ENCODE measurements around the gene HRH2. TPM values are rescaled to one million over a fixed set of nuclear protein-coding genes. Genes with fewer than 3 reads are reported as not detected.

Gene HRH2
- total RNA-seq, 1 experiment from 2014 or later = not detected

GRCh38 chr5:175610898-175611297, 47.0 kb upstream of the HRH2 start:
- ChIA-PET POLR2A (ENCODE audit: unreplicated experiment) (no interaction called here), CTCF (no interaction called here)
- no peaks in the 10 kb centered on the region for H3K4me1 ChIP-seq (replicated peaks; ENCODE audit: insufficient read depth)
- H3K27me3 ChIP-seq (ENCODE audit: insufficient read depth, low read depth) = peaks cover 98% of the 10 kb centered on the region
- TF ChIP-seq CTCF (conservative IDR thresholded peaks at IDR 0.05) = no peak
- no peak for TF ChIP-seq EZH2 (IDR thresholded peaks at IDR 0.05; ENCODE audit: low read depth)
- BruUV-seq (replicated peaks) = no TSS peak
- H2AFZ ChIP-seq = no peak overlapping the region
- DNase-seq = no peak
- H3K4me2 ChIP-seq = no peak overlapping the region
- H3K27ac ChIP-seq = no peak overlapping the region
- H3K4me3 ChIP-seq = no peak overlapping the region
- no peaks in the 10 kb centered on the region for H3K79me2 ChIP-seq (ENCODE audit: low read depth)
- no peaks in the 10 kb centered on the region for H3F3A ChIP-seq (ENCODE audit: insufficient read depth, low read depth)
- intact Hi-C loops (cut with micrococcal nuclease; ENCODE audit: unreplicated experiment) = no loop called here
- no peaks in the 10 kb centered on the region for H3K9me2 ChIP-seq (ENCODE audit: insufficient read depth)
- no peaks in the 10 kb centered on the region for H3K9me3 ChIP-seq (ENCODE audit: insufficient read depth, low read depth)
- no peaks in the 10 kb centered on the region for H3K36me3 ChIP-seq (ENCODE audit: low read depth)
- H4K20me1 ChIP-seq (ENCODE audit: insufficient read depth) = no peaks in the 10 kb centered on the region

- POLR2A ChIA-PET (ENCODE audit: unreplicated experiment) = no interaction called here
- H3K79me2 ChIP-seq (ENCODE audit: low read depth) = no peaks in the 10 kb centered on the region
- H3K4me1 ChIP-seq (replicated peaks; ENCODE audit: insufficient read depth) = no peaks in the 10 kb centered on the region
- no TSS peak for BruUV-seq (replicated peaks)
- no peaks in the 10 kb centered on the region for H4K20me1 ChIP-seq (ENCODE audit: insufficient read depth)
- no peaks in the 10 kb centered on the region for H3K9me3 ChIP-seq (ENCODE audit: insufficient read depth, low read depth)
- DNase-seq = no peak
- H3K36me3 ChIP-seq (ENCODE audit: low read depth) = no peaks in the 10 kb centered on the region
- TF ChIP-seq EZH2 (IDR thresholded peaks at IDR 0.05; ENCODE audit: low read depth) (no peak), CTCF (conservative IDR thresholded peaks at IDR 0.05) (no peak)
- no peak overlapping the region for H3K27ac ChIP-seq
- H3K4me2 ChIP-seq = no peak overlapping the region
- H2AFZ ChIP-seq = no peak overlapping the region
- intact Hi-C loops (cut with micrococcal nuclease; ENCODE audit: unreplicated experiment) = no loop called here
- no peaks in the 10 kb centered on the region for H3K9me2 ChIP-seq (ENCODE audit: insufficient read depth)
- H3K27me3 ChIP-seq (ENCODE audit: insufficient read depth, low read depth) = peaks cover 96% of the 10 kb centered on the region
- H3F3A ChIP-seq (ENCODE audit: insufficient read depth, low read depth) = no peaks in the 10 kb centered on the region
- no peak overlapping the region for H3K4me3 ChIP-seq
- CTCF ChIA-PET = no interaction called here
Measured at GRCh38 chr5:175614223-175614815, 43.6 kb upstream of the HRH2 start.

- Histone ChIP-seq H3K27me3 (ENCODE audit: insufficient read depth, low read depth) (peaks cover 93% of the 10 kb centered on the region), H2AFZ (no peak overlapping the region), H4K20me1 (ENCODE audit: insufficient read depth) (no peaks in the 10 kb centered on the region), H3K4me1 (replicated peaks; ENCODE audit: insufficient read depth) (no peaks in the 10 kb centered on the region), H3K9me3 (ENCODE audit: insufficient read depth, low read depth) (no peaks in the 10 kb centered on the region), H3F3A (ENCODE audit: insufficient read depth, low read depth) (no peaks in the 10 kb centered on the region), H3K9me2 (ENCODE audit: insufficient read depth) (no peaks in the 10 kb centered on the region), H3K79me2 (ENCODE audit: low read depth) (no peaks in the 10 kb centered on the region), H3K4me3 (no peak overlapping the region), H3K36me3 (ENCODE audit: low read depth) (no peaks in the 10 kb centered on the region), H3K4me2 (no peak overlapping the region), H3K27ac (no peak overlapping the region)
- no peak for TF ChIP-seq EZH2 (IDR thresholded peaks at IDR 0.05; ENCODE audit: low read depth)
- TF ChIP-seq CTCF (conservative IDR thresholded peaks at IDR 0.05) = no peak
- no TSS peak for BruUV-seq (replicated peaks)
- ChIA-PET CTCF (no interaction called here), POLR2A (ENCODE audit: unreplicated experiment) (no interaction called here)
- intact Hi-C loops (cut with micrococcal nuclease; ENCODE audit: unreplicated experiment) = no loop called here
- DNase-seq = no peak
Measured at GRCh38 chr5:175614861-175615260, 43.0 kb upstream of the HRH2 start.

Data from PC-9 (cell line).